ENCODE data around the gene RUBCNL. TPM values are rescaled to one million over a fixed set of nuclear protein-coding genes. Genes with fewer than 3 reads are reported as not detected.

The RUBCNL gene
- total RNA-seq, 2 experiments from 2014 or later: 0.36 to 0.69 TPM

DNA sequence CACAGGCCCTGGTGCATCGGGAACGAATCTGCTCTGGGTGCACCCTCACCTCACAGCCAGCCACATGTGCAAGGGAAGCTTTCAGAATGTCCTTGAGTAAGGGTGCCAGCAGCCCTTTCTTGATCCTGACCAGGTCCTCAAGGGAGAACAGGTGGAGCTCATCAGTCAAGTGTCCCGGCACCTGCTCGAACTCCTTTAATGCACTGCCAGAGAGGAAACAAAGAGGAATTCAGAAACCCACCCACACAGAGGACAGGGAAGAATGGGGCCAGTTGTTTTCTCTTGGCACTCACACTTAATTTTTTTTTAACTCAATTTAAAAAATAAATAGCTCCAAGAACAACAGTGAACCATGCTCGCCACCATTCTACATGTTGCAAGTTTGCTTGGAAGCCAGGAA, 41.7 kb downstream of the RUBCNL start:
- no peak overlapping the region for H3K27ac Mint-ChIP-seq
- H3K4me1 Mint-ChIP-seq (ENCODE audit: low read depth): peaks cover 23% of the 10 kb centered on the region
- ATAC-seq (ENCODE audit: poor library complexity): no peak
- H3K4me3 ChIP-seq (ENCODE audit: low read length): no peak overlapping the region
- no peaks in the 10 kb centered on the region for H3K27me3 ChIP-seq (ENCODE audit: control insufficient read depth in 1 of 2, insufficient read depth in 2 of 2, low read length in 2 of 2)
- no peak for DNase-seq
- ChIA-PET CTCF (no interaction called here), POLR2A (interaction anchor here (1.6 kb wide), 1 partner anchor 25 kb away, joined by 4 read pairs; no protein-coding TSS in a partner anchor)
- intact Hi-C loops (cut with DNase I, micrococcal nuclease): no loop called here
- no peaks in the 10 kb centered on the region for H3K9me3 Mint-ChIP-seq
- H3K36me3 Mint-ChIP-seq (ENCODE audit: low read depth): no peaks in the 10 kb centered on the region
- TF ChIP-seq, protein P1, sequence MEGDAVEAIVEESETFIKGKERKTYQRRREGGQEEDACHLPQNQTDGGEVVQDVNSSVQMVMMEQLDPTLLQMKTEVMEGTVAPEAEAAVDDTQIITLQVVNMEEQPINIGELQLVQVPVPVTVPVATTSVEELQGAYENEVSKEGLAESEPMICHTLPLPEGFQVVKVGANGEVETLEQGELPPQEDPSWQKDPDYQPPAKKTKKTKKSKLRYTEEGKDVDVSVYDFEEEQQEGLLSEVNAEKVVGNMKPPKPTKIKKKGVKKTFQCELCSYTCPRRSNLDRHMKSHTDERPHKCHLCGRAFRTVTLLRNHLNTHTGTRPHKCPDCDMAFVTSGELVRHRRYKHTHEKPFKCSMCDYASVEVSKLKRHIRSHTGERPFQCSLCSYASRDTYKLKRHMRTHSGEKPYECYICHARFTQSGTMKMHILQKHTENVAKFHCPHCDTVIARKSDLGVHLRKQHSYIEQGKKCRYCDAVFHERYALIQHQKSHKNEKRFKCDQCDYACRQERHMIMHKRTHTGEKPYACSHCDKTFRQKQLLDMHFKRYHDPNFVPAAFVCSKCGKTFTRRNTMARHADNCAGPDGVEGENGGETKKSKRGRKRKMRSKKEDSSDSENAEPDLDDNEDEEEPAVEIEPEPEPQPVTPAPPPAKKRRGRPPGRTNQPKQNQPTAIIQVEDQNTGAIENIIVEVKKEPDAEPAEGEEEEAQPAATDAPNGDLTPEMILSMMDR (IDR thresholded peaks at IDR 0.05): no peak
- peaks cover 14% of the 10 kb centered on the region for H3K4me1 ChIP-seq (ENCODE audit: insufficient read depth, low read length)
- no peaks in the 10 kb centered on the region for H3K36me3 ChIP-seq (ENCODE audit: insufficient read depth, low read length)
- no peaks in the 10 kb centered on the region for H3K27me3 Mint-ChIP-seq
- no peak overlapping the region for H3K27ac ChIP-seq (ENCODE audit: low read depth in 1 of 2, low read length in 2 of 2)
- no peak overlapping the region for H3K4me3 Mint-ChIP-seq
- no peaks in the 10 kb centered on the region for H3K9me3 ChIP-seq (ENCODE audit: control insufficient read depth in 1 of 2, insufficient read depth in 1 of 2, low read length in 2 of 2)

DNA sequence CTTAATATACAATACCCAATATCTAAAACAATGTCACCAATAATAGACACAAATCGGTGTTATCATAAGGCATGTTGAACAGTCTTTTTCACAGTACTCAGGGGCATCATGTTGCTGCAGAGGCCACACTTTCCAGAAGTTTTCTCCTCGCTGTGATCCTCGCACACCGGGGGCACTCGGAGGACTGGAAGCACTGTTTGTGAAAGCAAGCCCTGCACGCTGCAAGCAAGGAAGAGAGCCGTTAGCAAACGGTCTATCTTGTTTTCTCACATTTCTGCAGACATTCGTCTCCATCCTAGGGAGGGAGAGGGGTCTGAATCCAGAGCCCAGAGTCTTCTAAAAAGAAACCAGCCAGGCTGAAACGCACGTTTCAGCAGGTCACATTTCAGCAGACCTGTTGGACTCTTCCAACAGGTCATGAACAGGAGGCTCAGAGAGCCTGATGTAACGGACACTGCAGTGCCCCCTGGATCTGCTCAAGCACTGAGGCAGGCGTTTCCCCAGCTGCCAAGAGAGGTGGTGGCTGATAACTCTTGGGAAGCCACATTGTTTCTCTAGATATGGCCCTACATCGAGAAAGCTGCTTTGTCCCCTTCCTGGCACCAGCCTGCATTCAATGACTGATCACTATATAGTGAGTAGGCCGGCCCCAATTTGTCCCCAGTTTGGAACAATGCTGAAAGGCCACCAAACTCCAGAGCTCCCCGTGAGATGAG, 43.6 kb downstream of the RUBCNL start:
- intact Hi-C loops (cut with DNase I, micrococcal nuclease): no loop called here
- ChIA-PET CTCF (no interaction called here), POLR2A (interaction anchor here (1.6 kb wide), 1 partner anchor 11 kb away, joined by 3 read pairs; no protein-coding TSS in a partner anchor)
- Histone ChIP-seq H3K27ac (ENCODE audit: low read depth in 1 of 2, low read length in 2 of 2) (no peak overlapping the region), H3K36me3 (ENCODE audit: insufficient read depth, low read length) (no peaks in the 10 kb centered on the region), H3K4me1 (ENCODE audit: insufficient read depth, low read length) (peaks cover 15% of the 10 kb centered on the region), H3K4me3 (ENCODE audit: low read length) (no peak overlapping the region), H3K27me3 (ENCODE audit: control insufficient read depth in 1 of 2, insufficient read depth in 2 of 2, low read length in 2 of 2) (no peaks in the 10 kb centered on the region), H3K9me3 (ENCODE audit: control insufficient read depth in 1 of 2, insufficient read depth in 1 of 2, low read length in 2 of 2) (no peaks in the 10 kb centered on the region)
- Mint-ChIP-seq H3K36me3 (ENCODE audit: low read depth) (no peaks in the 10 kb centered on the region), H3K4me3 (no peak overlapping the region), H3K27me3 (no peaks in the 10 kb centered on the region), H3K9me3 (no peaks in the 10 kb centered on the region), H3K27ac (no peak overlapping the region), H3K4me1 (ENCODE audit: low read depth) (peaks cover 28% of the 10 kb centered on the region)
- no peak for DNase-seq
- no peak for ATAC-seq (ENCODE audit: poor library complexity)
- TF ChIP-seq, protein P1 (IDR thresholded peaks at IDR 0.05): no peak

DNA sequence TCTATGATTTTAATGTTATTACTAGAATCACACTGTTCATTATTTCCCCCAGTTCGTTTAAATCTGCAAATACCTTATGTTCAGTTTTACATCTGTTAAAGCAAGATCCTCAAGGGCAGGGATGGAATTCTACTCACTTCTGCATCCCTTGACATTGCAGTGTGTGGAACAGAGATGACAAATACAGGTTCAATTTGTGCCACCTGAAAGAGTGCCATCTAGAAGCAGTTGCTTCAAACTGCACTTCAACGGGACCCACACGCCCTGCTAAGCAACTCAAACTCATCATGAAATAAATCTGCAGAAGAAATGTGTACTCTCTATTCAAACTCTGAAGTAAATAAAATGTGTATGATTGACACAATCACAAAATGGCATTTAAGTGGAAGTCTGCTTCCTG, 44.5 kb downstream of the RUBCNL start:
- no peak for DNase-seq
- intact Hi-C loops (cut with DNase I, micrococcal nuclease): no loop called here
- H3K27ac Mint-ChIP-seq: no peak overlapping the region
- Histone ChIP-seq H3K4me1 (ENCODE audit: insufficient read depth, low read length) (peaks cover 15% of the 10 kb centered on the region), H3K36me3 (ENCODE audit: insufficient read depth, low read length) (no peaks in the 10 kb centered on the region), H3K4me3 (ENCODE audit: low read length) (no peak overlapping the region), H3K27me3 (ENCODE audit: control insufficient read depth in 1 of 2, insufficient read depth in 2 of 2, low read length in 2 of 2) (no peaks in the 10 kb centered on the region), H3K27ac (ENCODE audit: low read depth in 1 of 2, low read length in 2 of 2) (no peak overlapping the region), H3K9me3 (ENCODE audit: control insufficient read depth in 1 of 2, insufficient read depth in 1 of 2, low read length in 2 of 2) (no peaks in the 10 kb centered on the region)
- ChIA-PET CTCF (no interaction called here), POLR2A (interaction anchor here (1.6 kb wide), 1 partner anchor 10 kb away, joined by 3 read pairs; no protein-coding TSS in a partner anchor)
- H3K4me3 Mint-ChIP-seq: no peak overlapping the region
- peaks cover 28% of the 10 kb centered on the region for H3K4me1 Mint-ChIP-seq (ENCODE audit: low read depth)
- no peak for ATAC-seq (ENCODE audit: poor library complexity)
- TF ChIP-seq, protein P1 (IDR thresholded peaks at IDR 0.05): no peak
- H3K9me3 Mint-ChIP-seq: no peaks in the 10 kb centered on the region
- no peaks in the 10 kb centered on the region for H3K27me3 Mint-ChIP-seq
- H3K36me3 Mint-ChIP-seq (ENCODE audit: low read depth): no peaks in the 10 kb centered on the region

Measured in CD4-positive, alpha-beta T cell (primary cell).